Measurements from ENCODE around the gene PTPRM.

DNA sequence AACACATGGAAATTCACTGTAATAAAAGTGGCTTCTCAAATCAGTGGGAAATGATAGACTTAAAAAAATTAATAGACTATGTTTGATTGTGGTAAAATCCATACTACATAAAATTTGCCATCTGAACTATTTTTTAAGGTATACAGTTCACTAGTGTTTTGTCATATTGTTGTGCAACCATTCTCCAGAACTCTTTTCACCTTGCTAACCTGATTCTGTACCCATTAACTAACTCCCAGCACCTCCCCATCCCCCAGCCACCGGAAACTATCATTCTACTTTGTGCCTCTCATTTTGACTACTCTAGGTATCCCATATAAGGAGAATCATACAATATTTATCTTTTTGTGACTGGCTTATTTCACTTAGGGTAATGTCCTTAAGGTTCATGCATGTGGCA, 153.3 kb downstream of the PTPRM start:
- TF ChIP-seq, protein P1, sequence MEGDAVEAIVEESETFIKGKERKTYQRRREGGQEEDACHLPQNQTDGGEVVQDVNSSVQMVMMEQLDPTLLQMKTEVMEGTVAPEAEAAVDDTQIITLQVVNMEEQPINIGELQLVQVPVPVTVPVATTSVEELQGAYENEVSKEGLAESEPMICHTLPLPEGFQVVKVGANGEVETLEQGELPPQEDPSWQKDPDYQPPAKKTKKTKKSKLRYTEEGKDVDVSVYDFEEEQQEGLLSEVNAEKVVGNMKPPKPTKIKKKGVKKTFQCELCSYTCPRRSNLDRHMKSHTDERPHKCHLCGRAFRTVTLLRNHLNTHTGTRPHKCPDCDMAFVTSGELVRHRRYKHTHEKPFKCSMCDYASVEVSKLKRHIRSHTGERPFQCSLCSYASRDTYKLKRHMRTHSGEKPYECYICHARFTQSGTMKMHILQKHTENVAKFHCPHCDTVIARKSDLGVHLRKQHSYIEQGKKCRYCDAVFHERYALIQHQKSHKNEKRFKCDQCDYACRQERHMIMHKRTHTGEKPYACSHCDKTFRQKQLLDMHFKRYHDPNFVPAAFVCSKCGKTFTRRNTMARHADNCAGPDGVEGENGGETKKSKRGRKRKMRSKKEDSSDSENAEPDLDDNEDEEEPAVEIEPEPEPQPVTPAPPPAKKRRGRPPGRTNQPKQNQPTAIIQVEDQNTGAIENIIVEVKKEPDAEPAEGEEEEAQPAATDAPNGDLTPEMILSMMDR (IDR thresholded peaks at IDR 0.05; ENCODE audit: control extremely low read depth in 1 of 3, insufficient read depth in 1 of 3, low read depth in 1 of 3, low read length in 3 of 3): no peak
- no peak for TF ChIP-seq SIN3A (conservative IDR thresholded peaks at IDR 0.05 in 1 of 2, IDR thresholded peaks at IDR 0.05 in 1 of 2; ENCODE audit: low read depth in 1 of 2, low read length in 2 of 2)
